Liver (tissue), 9 donors: ENCODE measurements around the gene LGALS12. TPM values are rescaled to one million over a fixed set of nuclear protein-coding genes. Genes with fewer than 3 reads are reported as not detected.

Source experiments
- DNase-seq: peaks from one replicate; pipeline ENCODE4 v3.0.0-alpha.2; 2017; ENCODE audit warnings: low spot score
- H3K27ac ChIP-seq, 2 donors: one replicate each; pipeline ENCODE4 v1.7.0; 2013; ENCODE audit warnings: inconsistent platforms in 2 of 2, low read length in 2 of 2, control low read depth in 1 of 2, low read depth in 1 of 2, mild to moderate bottlenecking in 1 of 2
- H3K27me3 ChIP-seq, 4 donors: one replicate each; pipeline versions ENCODE4 v1.6.1 to v1.7.0; 2013; ENCODE audit warnings: low read length in 3 of 4, inconsistent platforms in 1 of 4, mild to moderate bottlenecking in 1 of 4, moderate library complexity in 1 of 4; ENCODE audit not compliant: control insufficient read depth in 4 of 4, insufficient read depth in 4 of 4
- H3K36me3 ChIP-seq, 4 donors: one replicate each; pipeline versions ENCODE4 v1.6.1 to v1.7.0; 2013; ENCODE audit warnings: low read length in 3 of 4, mild to moderate bottlenecking in 3 of 4, low read depth in 1 of 4, moderate library complexity in 1 of 4; ENCODE audit not compliant: control insufficient read depth in 4 of 4, insufficient read depth in 3 of 4
- H3K4me1 ChIP-seq, 4 donors: one replicate each; pipeline versions ENCODE4 v1.6.1 to v1.7.0; 2013; ENCODE audit warnings: low read length in 3 of 4, mild to moderate bottlenecking in 3 of 4, moderate library complexity in 1 of 4; ENCODE audit not compliant: control insufficient read depth in 4 of 4, insufficient read depth in 4 of 4
- H3K4me3 ChIP-seq, 3 donors: one replicate each; pipeline versions ENCODE4 v1.6.1 to v1.7.0; 2013; ENCODE audit warnings: low read length in 3 of 3, control low read depth in 1 of 3, low read depth in 1 of 3, mild to moderate bottlenecking in 1 of 3
- H3K9ac ChIP-seq, 2 donors: one replicate each; pipeline ENCODE4 v1.7.0; 2013; ENCODE audit warnings: low read length in 2 of 2, mild to moderate bottlenecking in 2 of 2, moderate library complexity in 2 of 2, control low read depth in 1 of 2, low read depth in 1 of 2
- H3K9me3 ChIP-seq, 4 donors: one replicate each; pipeline versions ENCODE4 v1.6.1 to v1.7.0; 2013; ENCODE audit warnings: low read length in 3 of 4; ENCODE audit not compliant: control insufficient read depth in 4 of 4
- ATF3 ChIP-seq: IDR thresholded peaks from 2 replicates; pipeline ENCODE4 v1.6.1; 2016; ENCODE audit warnings: antibody characterized with exemption
- CTCF ChIP-seq: fragments of 150-350 bp; IDR thresholded peaks from 2 replicates; pipeline ENCODE4 v1.5.1; 2017; ENCODE audit warnings: improper control_type of control experiment, low read depth, low read length; ENCODE audit not compliant: missing input control
- EGR1 ChIP-seq, 2 donors: IDR thresholded peaks; 2 replicates each; pipeline ENCODE4 v1.6.1; 2016 to 2018; ENCODE audit warnings: antibody characterized with exemption in 2 of 2, low read depth in 2 of 2
- FOXA1 ChIP-seq: IDR thresholded peaks from 2 replicates; pipeline ENCODE4 v1.6.1; 2016; ENCODE audit warnings: antibody characterized with exemption
- FOXA2 ChIP-seq: IDR thresholded peaks from 2 replicates; pipeline ENCODE4 v1.6.1; 2016; ENCODE audit warnings: antibody characterized with exemption
- GABPA ChIP-seq, 2 donors: IDR thresholded peaks in 1 of 2; conservative IDR thresholded peaks in 1 of 2; 2 replicates each; pipeline ENCODE4 v1.6.1; 2016; ENCODE audit warnings: antibody characterized with exemption in 2 of 2, mild to moderate bottlenecking in 1 of 2, moderate library complexity in 1 of 2
- HNF4A ChIP-seq, 2 donors: conservative IDR thresholded peaks; 2 replicates each; pipeline ENCODE4 v1.6.1; 2016; ENCODE audit warnings: antibody characterized with exemption in 2 of 2, mild to moderate bottlenecking in 2 of 2
- HNF4G ChIP-seq: IDR thresholded peaks from 2 replicates; pipeline ENCODE4 v1.6.1; 2016; ENCODE audit warnings: antibody characterized with exemption
- JUND ChIP-seq, 2 donors: IDR thresholded peaks; 2 replicates each; pipeline ENCODE4 v1.6.1; 2016; ENCODE audit warnings: antibody characterized with exemption in 2 of 2
- MAX ChIP-seq: IDR thresholded peaks from 2 replicates; pipeline ENCODE4 v1.6.1; 2016; ENCODE audit warnings: antibody characterized with exemption
- RAD21 ChIP-seq, 2 donors: IDR thresholded peaks; 2 replicates each; pipeline ENCODE4 v1.6.1; 2016; ENCODE audit warnings: antibody characterized with exemption in 2 of 2, mild to moderate bottlenecking in 2 of 2
- REST ChIP-seq: IDR thresholded peaks from 2 replicates; pipeline ENCODE4 v1.6.1; 2016; ENCODE audit warnings: antibody characterized with exemption, mild to moderate bottlenecking
- RXRA ChIP-seq, 2 donors: IDR thresholded peaks; 2 replicates each; pipeline ENCODE4 v1.6.1; 2017 to 2018; ENCODE audit warnings: antibody characterized with exemption in 2 of 2, mild to moderate bottlenecking in 1 of 2
- SP1 ChIP-seq: IDR thresholded peaks from 2 replicates; pipeline ENCODE4 v1.6.1; 2018; ENCODE audit warnings: antibody characterized with exemption, mild to moderate bottlenecking
- TAF1 ChIP-seq: conservative IDR thresholded peaks from 2 replicates; pipeline ENCODE4 v1.6.1; 2016; ENCODE audit warnings: antibody characterized with exemption, mild to moderate bottlenecking
- YY1 ChIP-seq: IDR thresholded peaks from 2 replicates; pipeline ENCODE4 v1.6.1; 2016; ENCODE audit warnings: antibody characterized with exemption, mild to moderate bottlenecking
- ZBTB33 ChIP-seq: IDR thresholded peaks from 2 replicates; pipeline ENCODE4 v1.6.1; 2016; ENCODE audit warnings: antibody characterized with exemption
- WGBS: extraction: QIAGEN DNeasy Blood & Tissue Kit; methylation state at CpG from one replicate; pipeline ENCODE4 v1.1.7; 2013; 5-methylcytosine and 5-hydroxymethylcytosine counted together
- polyA plus RNA-seq, 2 donors: library from polyadenylated mRNA; stranded (reverse) in 1 of 2; unstranded in 1 of 2; fragments of 200-250 nt in 1 of 2; fragments of >200 nt in 1 of 2; fragmentation: Nextera tagmentation in 1 of 2; extraction: Ambion mirVana in 1 of 2; gene quantifications; one replicate each; pipeline versions ENCODE4 v1.2.1 to v1.2.3, GENCODE V29; 2013 to 2015
- total RNA-seq, 2 donors: library from RNA; depleted of rRNA; stranded (reverse); fragments of >200 nt; gene quantifications; one replicate each; pipeline ENCODE4 v1.2.3, GENCODE V29; 2014
- donor health status: healthy.
- donor health status: healthy.
- donor health status: healthy.
- donor health status: healthy.
- donor health status: healthy.

The LGALS12 gene
- total and polyA plus RNA-seq, 4 donors = 0.03 to 0.98 TPM; not detected in 2

GRCh38 chr11:63536669-63537292 is 30.9 kb downstream of the LGALS12 start, which contains the start of gene PLAAT4:
Gene PLAAT4, plus strand, starts transcription at chr11:63536808. Its CDS starts 61 bp downstream, at chr11:63536869.
- no peak for DNase-seq
- TF ChIP-seq RXRA (IDR thresholded peaks at IDR 0.05) (peak; percentile 36 to 59), RAD21 (IDR thresholded peaks at IDR 0.05) (peak; percentile 28 to 48), ATF3 (no peak), YY1 (peak; percentile 27), EGR1 (IDR thresholded peaks at IDR 0.05; ENCODE audit: low read depth in 2 of 2) (no peak), HNF4A (conservative IDR thresholded peaks at IDR 0.05) (peak; percentile 89 to 90), REST (peak; percentile 56), MAX (no peak), CTCF (no peak), SP1 (peak; percentile 73), GABPA (IDR thresholded peaks at IDR 0.05 in 1 of 2, conservative IDR thresholded peaks at IDR 0.05 in 1 of 2) (peak in 1 of 2 donors; percentile 5), ZBTB33 (no peak), FOXA1 (no peak), JUND (IDR thresholded peaks at IDR 0.05) (peak in 1 of 2 donors; percentile 32), FOXA2 (no peak), TAF1 (peak; percentile 44), HNF4G (peak; percentile 53)

More at GRCh38 chr11:63536669-63537292, 30.9 kb downstream of the LGALS12 start, which contains the start of gene PLAAT4:
- Histone ChIP-seq H3K9me3 (no peaks in the 10 kb centered on the region), H3K4me3 (peak within 1 kb of the TSS; percentile 50 to 84 (median 83)), H3K4me1 (peaks cover 9 to 22% (median 16%) of the 10 kb centered on the region in 4 donors), H3K36me3 (peaks cover 0 to 2% (median 0%) of the 10 kb centered on the region in 4 donors), H3K9ac (peak within 1 kb of the TSS; percentile 79 to 93), H3K27me3 (no peaks in the 10 kb centered on the region), H3K27ac (peak within 1 kb of the TSS; percentile 94 to 98)
- WGBS = 6% methylated on average over 10 of the region's 10 CpGs
